K562 (cell line): Measurements from ENCODE around the gene LCNL1. TPM values are rescaled to one million over a fixed set of nuclear protein-coding genes. Genes with fewer than 3 reads are reported as not detected.

ENCODE experiments used
- HSF4 ChIP-seq: fragments of 250-450 bp; sonication (Bioruptor Pico); IDR thresholded peaks from 2 replicates; pipeline ENCODE4 v2.1.2; 2022; ENCODE audit warnings: mild to moderate bottlenecking, moderate library complexity, borderline replicate concordance
- MECOM ChIP-seq: fragments of 250-450 bp; sonication (Bioruptor Pico); IDR thresholded peaks from 2 replicates; pipeline ENCODE4 v1.8.0; 2022; ENCODE audit warnings: inconsistent platforms
- MYBL2 ChIP-seq, 2 experiments: fragments of 450-650 bp in 1 of 2; sonication (generic) in 1 of 2; formaldehyde crosslinking in 1 of 2; IDR thresholded peaks; 2 replicates each; pipeline versions ENCODE4 v1.6.1 to v1.8.1; 2017 to 2022; ENCODE audit warnings: borderline replicate concordance in 1 of 2, inconsistent platforms in 1 of 2, low read depth in 1 of 2, mild to moderate bottlenecking in 1 of 2, missing genetic modification reagents in 1 of 2, moderate library complexity in 1 of 2
- POLR3G ChIP-seq: IDR thresholded peaks from 2 replicates; pipeline ENCODE4 v1.6.1; 2011; ENCODE audit not compliant: insufficient read length, insufficient replicate concordance; ENCODE audit errors: extremely low read depth
- PYGO2 ChIP-seq: fragments of 450-650 bp; IDR thresholded peaks from 2 replicates; pipeline ENCODE4 v1.6.1; 2016; ENCODE audit warnings: mild to moderate bottlenecking, missing genetic modification characterization, moderate library complexity, missing compliant biosample characterization
- RCOR1 ChIP-seq, 2 experiments: IDR thresholded peaks; 2 replicates each; pipeline ENCODE4 v1.6.1; 2012; ENCODE audit warnings: low read depth in 2 of 2, low read length in 2 of 2, borderline replicate concordance in 1 of 2, improper control_type of control experiment in 1 of 2
- SIX5 ChIP-seq, 2 experiments: IDR thresholded peaks; 2 replicates each; pipeline ENCODE4 v1.6.1; 2011; ENCODE audit warnings: low read length in 2 of 2, borderline replicate concordance in 1 of 2, low read depth in 1 of 2, mild to moderate bottlenecking in 1 of 2, moderate library complexity in 1 of 2; ENCODE audit not compliant: insufficient read depth in 1 of 2
- STAT5B ChIP-seq: fragments of 250-450 bp; sonication (Bioruptor Pico); IDR thresholded peaks from 2 replicates; pipeline ENCODE4 v1.8.0; 2021; ENCODE audit warnings: mild to moderate bottlenecking, inconsistent platforms
- WHSC1 ChIP-seq: IDR thresholded peaks from one replicate; pipeline ENCODE4 v1.6.1; 2012; ENCODE audit warnings: low read length, control low read depth, inconsistent platforms
- ZNF717 ChIP-seq: fragments of 250-450 bp; sonication (Bioruptor Pico); IDR thresholded peaks from 2 replicates; pipeline ENCODE4 v1.5.0; 2021
- polyA plus RNA-seq, 8 experiments: library from polyadenylated mRNA; depleted of rRNA in 4 of 8; stranded (reverse) in 5 of 8; unstranded in 3 of 8; fragments of >200 nt; fragmentation: Nextera tagmentation in 2 of 8; fragmentation: Illumina TruSeq in 1 of 8; extraction: Ambion mirVana in 2 of 8; extraction: Trizol in 1 of 8; gene quantifications; 2 replicates each; pipeline versions ENCODE4 v1.2.1 to v1.2.3, GENCODE V29; 2011 to 2014; ENCODE audit warnings: inconsistent platforms in 1 of 8, missing spikeins in 1 of 8
- total RNA-seq, 7 experiments: library from RNA; depleted of rRNA in 6 of 7; stranded (reverse); fragments of >200 nt in 6 of 7; fragmentation: Illumina TruSeq in 2 of 7; extraction: Trizol in 2 of 7; gene quantifications; 2 replicates each; pipeline versions ENCODE4 v1.2.1 to v1.2.3, GENCODE V29; 2011 to 2021; ENCODE audit warnings: low replicate concordance in 1 of 7
- TF ChIP-seq, protein P1 (sequence below): fragments of 250-450 bp; sonication (Bioruptor Pico); IDR thresholded peaks from 2 replicates; pipeline ENCODE4 v1.5.0; 2022; ENCODE audit warnings: mild to moderate bottlenecking
- TF ChIP-seq, protein P2 (sequence below), 3 experiments: fragments of 200-800 bp in 1 of 3; sonication (Bioruptor generic) in 1 of 3; sonication (generic) in 1 of 3; formaldehyde crosslinking in 1 of 3; IDR thresholded peaks; 2 replicates each; pipeline versions ENCODE4 v1.6.1 to v1.8.0; 2016 to 2022; ENCODE audit warnings: mild to moderate bottlenecking in 2 of 3, missing compliant biosample characterization in 2 of 3, missing genetic modification characterization in 2 of 3, missing genetic modification reagents in 1 of 3
- TF ChIP-seq, protein P3 (sequence below): fragments of 450-650 bp; IDR thresholded peaks from 2 replicates; pipeline ENCODE4 v1.6.1; 2016; ENCODE audit warnings: low read depth

The LCNL1 gene
- total and polyA plus RNA-seq, 9 of the 15 experiments (the other 6 are each of a cell fraction or from before 2014, with no cell fraction given): 0.04 to 0.16 (median 0.04) TPM; not detected in 4

DNA sequence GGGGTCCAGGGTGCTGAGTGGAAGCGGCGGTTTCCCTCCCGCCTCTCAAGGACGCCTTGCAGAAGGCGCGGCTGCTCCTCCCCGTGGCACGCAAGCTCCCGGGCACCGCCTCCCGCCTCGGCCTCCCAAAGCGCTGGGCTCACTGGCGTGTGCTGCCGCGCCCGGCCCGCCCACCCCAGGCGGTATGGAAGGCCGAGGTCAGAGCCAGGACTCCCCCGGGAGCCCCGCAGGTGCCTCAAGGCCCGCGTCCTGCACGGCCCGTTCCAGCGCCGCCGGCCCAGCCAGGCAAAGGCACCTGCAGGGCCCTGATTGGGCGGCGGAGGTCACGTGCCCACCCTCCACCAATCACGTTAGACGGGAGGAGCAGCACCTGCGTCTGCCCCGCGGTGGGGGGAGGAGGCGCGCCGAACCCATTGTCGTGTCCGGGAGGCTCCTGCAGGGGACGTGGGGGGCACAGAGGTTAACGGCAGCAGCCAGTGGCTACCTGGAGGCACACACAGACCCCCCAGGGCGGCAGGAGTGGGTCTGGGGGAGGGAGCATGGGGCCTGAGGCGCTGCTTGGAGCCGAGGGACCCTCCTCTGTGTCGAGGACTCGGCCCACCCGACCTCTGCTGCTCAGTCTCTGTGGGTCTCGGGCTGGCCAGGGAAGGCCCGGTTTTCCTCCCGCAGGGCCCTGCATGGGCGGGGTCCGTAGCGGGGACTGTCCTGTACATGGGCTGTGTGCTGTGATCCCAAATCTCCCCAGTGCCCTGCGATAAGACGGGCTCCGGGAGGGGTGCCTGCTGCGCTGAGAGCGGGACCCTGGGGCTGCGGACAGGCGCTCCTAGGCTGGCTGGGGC, 32.8 kb upstream of the LCNL1 start (continued):
- no peak for TF ChIP-seq MYBL2 (IDR thresholded peaks at IDR 0.05; ENCODE audit: low read depth)
- TF ChIP-seq MYBL2 (CRISPR knock-in tag; IDR thresholded peaks at IDR 0.05; ENCODE audit: borderline replicate concordance): no peak
- no peak for TF ChIP-seq MECOM
- TF ChIP-seq PYGO2 (tag): no peak
- TF ChIP-seq, protein P1, sequence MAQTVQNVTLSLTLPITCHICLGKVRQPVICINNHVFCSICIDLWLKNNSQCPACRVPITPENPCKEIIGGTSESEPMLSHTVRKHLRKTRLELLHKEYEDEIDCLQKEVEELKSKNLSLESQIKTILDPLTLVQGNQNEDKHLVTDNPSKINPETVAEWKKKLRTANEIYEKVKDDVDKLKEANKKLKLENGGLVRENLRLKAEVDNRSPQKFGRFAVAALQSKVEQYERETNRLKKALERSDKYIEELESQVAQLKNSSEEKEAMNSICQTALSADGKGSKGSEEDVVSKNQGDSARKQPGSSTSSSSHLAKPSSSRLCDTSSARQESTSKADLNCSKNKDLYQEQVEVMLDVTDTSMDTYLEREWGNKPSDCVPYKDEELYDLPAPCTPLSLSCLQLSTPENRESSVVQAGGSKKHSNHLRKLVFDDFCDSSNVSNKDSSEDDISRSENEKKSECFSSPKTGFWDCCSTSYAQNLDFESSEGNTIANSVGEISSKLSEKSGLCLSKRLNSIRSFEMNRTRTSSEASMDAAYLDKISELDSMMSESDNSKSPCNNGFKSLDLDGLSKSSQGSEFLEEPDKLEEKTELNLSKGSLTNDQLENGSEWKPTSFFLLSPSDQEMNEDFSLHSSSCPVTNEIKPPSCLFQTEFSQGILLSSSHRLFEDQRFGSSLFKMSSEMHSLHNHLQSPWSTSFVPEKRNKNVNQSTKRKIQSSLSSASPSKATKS: no peak
- TF ChIP-seq, protein P2, sequence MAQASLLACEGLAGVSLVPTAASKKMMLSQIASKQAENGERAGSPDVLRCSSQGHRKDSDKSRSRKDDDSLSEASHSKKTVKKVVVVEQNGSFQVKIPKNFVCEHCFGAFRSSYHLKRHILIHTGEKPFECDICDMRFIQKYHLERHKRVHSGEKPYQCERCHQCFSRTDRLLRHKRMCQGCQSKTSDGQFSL (CRISPR knock-in tag; IDR thresholded peaks at IDR 0.05): peak; percentile 94
- TF ChIP-seq, protein P2 (tag; IDR thresholded peaks at IDR 0.05): peak in 1 of 2 experiments; percentile 70; a peak in 2 of 4 replicates
- peak in 1 of 2 experiments; percentile 69; a peak in 2 of 4 replicates for TF ChIP-seq RCOR1 (IDR thresholded peaks at IDR 0.05; ENCODE audit: borderline replicate concordance in 1 of 2, low read depth in 2 of 2, low read length in 2 of 2)
- TF ChIP-seq ZNF717 (CRISPR knock-in tag): no peak
- TF ChIP-seq POLR3G: no peak
- no peak for TF ChIP-seq SIX5 (IDR thresholded peaks at IDR 0.05; ENCODE audit: borderline replicate concordance in 1 of 2, insufficient read depth in 1 of 2, low read depth in 1 of 2, low read length in 2 of 2)
- TF ChIP-seq, protein P3, sequence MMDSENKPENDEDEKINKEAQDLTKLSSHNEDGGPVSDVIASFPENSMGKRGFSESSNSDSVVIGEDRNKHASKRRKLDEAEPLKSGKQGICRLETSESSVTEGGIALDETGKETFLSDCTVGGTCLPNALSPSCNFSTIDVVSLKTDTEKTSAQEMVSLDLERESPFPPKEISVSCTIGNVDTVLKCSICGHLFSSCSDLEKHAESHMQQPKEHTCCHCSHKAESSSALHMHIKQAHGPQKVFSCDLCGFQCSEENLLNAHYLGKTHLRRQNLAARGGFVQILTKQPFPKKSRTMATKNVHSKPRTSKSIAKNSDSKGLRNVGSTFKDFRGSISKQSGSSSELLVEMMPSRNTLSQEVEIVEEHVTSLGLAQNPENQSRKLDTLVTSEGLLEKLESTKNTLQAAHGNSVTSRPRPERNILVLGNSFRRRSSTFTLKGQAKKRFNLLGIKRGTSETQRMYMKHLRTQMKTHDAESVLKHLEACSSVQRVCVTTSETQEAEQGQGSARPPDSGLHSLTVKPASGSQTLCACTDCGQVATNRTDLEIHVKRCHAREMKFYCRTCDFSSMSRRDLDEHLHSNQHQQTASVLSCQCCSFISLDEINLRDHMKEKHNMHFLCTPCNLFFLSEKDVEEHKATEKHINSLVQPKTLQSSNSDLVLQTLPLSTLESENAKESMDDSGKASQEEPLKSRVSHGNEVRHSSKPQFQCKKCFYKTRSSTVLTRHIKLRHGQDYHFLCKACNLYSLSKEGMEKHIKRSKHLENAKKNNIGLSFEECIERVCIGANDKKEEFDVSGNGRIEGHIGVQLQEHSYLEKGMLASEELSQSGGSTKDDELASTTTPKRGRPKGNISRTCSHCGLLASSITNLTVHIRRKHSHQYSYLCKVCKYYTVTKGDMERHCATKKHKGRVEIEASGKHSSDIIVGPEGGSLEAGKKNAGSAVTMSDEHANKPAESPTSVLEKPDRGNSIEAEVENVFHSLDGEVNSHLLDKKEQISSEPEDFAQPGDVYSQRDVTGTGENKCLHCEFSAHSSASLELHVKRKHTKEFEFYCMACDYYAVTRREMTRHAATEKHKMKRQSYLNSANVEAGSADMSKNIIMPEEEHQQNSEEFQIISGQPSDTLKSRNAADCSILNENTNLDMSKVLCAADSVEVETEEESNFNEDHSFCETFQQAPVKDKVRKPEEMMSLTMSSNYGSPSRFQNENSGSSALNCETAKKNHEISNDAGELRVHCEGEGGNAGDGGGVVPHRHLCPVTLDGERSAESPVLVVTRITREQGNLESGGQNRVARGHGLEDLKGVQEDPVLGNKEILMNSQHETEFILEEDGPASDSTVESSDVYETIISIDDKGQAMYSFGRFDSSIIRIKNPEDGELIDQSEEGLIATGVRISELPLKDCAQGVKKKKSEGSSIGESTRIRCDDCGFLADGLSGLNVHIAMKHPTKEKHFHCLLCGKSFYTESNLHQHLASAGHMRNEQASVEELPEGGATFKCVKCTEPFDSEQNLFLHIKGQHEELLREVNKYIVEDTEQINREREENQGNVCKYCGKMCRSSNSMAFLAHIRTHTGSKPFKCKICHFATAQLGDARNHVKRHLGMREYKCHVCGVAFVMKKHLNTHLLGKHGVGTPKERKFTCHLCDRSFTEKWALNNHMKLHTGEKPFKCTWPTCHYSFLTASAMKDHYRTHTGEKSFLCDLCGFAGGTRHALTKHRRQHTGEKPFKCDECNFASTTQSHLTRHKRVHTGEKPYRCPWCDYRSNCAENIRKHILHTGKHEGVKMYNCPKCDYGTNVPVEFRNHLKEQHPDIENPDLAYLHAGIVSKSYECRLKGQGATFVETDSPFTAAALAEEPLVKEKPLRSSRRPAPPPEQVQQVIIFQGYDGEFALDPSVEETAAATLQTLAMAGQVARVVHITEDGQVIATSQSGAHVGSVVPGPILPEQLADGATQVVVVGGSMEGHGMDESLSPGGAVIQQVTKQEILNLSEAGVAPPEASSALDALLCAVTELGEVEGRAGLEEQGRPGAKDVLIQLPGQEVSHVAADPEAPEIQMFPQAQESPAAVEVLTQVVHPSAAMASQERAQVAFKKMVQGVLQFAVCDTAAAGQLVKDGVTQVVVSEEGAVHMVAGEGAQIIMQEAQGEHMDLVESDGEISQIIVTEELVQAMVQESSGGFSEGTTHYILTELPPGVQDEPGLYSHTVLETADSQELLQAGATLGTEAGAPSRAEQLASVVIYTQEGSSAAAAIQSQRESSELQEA: no peak
- TF ChIP-seq WHSC1: no peak
- TF ChIP-seq STAT5B (CRISPR knock-in tag): no peak
- TF ChIP-seq HSF4 (CRISPR knock-in tag): no peak
